Gastrocnemius medialis (tissue), 4 donors: Measurements from ENCODE around the gene SALL2.

Experiments
- CTCF ChIP-seq, 5 experiments: fragments of 450-650 bp in 3 of 5; fragments of 200-600 bp in 2 of 5; sonication (generic) in 2 of 5; IDR thresholded peaks in 4 of 5; conservative IDR thresholded peaks in 1 of 5; 1 replicate in 4 of 5; 2 replicates in 1 of 5; pipeline ENCODE4 v1.5.1; 2016 to 2019; ENCODE audit warnings: antibody characterized with exemption in 5 of 5, mild to moderate bottlenecking in 3 of 5, moderate library complexity in 3 of 5
- POLR2A ChIP-seq, 2 donors: fragments of 450-650 bp; IDR thresholded peaks; one replicate each; pipeline ENCODE4 v1.6.1; 2017; ENCODE audit warnings: antibody characterized with exemption in 2 of 2, mild to moderate bottlenecking in 2 of 2, moderate library complexity in 2 of 2

- no peak for TF ChIP-seq CTCF (IDR thresholded peaks at IDR 0.05 in 4 of 5, conservative IDR thresholded peaks at IDR 0.05 in 1 of 5)
- TF ChIP-seq POLR2A (IDR thresholded peaks at IDR 0.05) = no peak
Measured at GRCh38 chr14:21514341-21514740, 11.8 kb downstream of the SALL2 start.
